Esophagus squamous epithelium (tissue), 5 donors: ENCODE results near the gene PADI2. TPM values are rescaled to one million over a fixed set of nuclear protein-coding genes. Genes with fewer than 3 reads are reported as not detected.

Experiments used
- DNase-seq: peaks from one replicate; lab custom pipeline; 2025; lab: John Stamatoyannopoulos, UW
- H3K27ac ChIP-seq, 4 donors: fragments of 200-600 bp; sonication (generic); one replicate each; pipeline ENCODE4 v1.5.1; 2016 to 2019; ENCODE audit warnings: mild to moderate bottlenecking in 1 of 4
- H3K27me3 ChIP-seq, 4 donors: fragments of 200-600 bp; sonication (generic); 1 replicate in 3 of 4; 2 replicates in 1 of 4; pipeline versions ENCODE4 v1.5.1 to v1.6.0; 2017 to 2021; ENCODE audit warnings: antibody characterized with exemption in 1 of 4
- H3K36me3 ChIP-seq, 3 donors: fragments of 200-600 bp; sonication (generic); one replicate each; pipeline ENCODE4 v1.5.1; 2016 to 2019
- H3K4me1 ChIP-seq, 3 donors: fragments of 200-600 bp; sonication (generic); one replicate each; pipeline ENCODE4 v1.5.1; 2017 to 2019
- H3K4me3 ChIP-seq, 4 donors: fragments of 200-600 bp; sonication (generic); 1 replicate in 3 of 4; 2 replicates in 1 of 4; pipeline ENCODE4 v1.5.1; 2016 to 2019; ENCODE audit warnings: mild to moderate bottlenecking in 2 of 4, moderate library complexity in 1 of 4
- H3K9me3 ChIP-seq, 3 donors: fragments of 200-600 bp; sonication (generic); one replicate each; pipeline ENCODE4 v1.5.1; 2016 to 2019
- POLR2A ChIP-seq, 4 donors: fragments of 450-650 bp; IDR thresholded peaks; one replicate each; pipeline ENCODE4 v1.6.1; 2017; ENCODE audit warnings: antibody characterized with exemption in 4 of 4, mild to moderate bottlenecking in 4 of 4, moderate library complexity in 3 of 4
- WGBS, 2 donors: methylation state at CpG; one replicate each; pipeline ENCODE4 v1.1.5; 2018; 5-methylcytosine and 5-hydroxymethylcytosine counted together
- intact Hi-C: fragments of 100-400 bp; cut with DNase I; formaldehyde crosslinking; loops from one replicate; pipeline ENCODE4 v1.15.0; 2022
- total RNA-seq, 4 donors: library from RNA; depleted of rRNA; stranded (reverse); fragments of >200 nt; gene quantifications; one replicate each; pipeline ENCODE4 v1.1.0, GENCODE V29; 2016
- TF ChIP-seq, protein P1 (sequence below), 6 experiments: fragments of 450-650 bp in 4 of 6; fragments of 200-600 bp in 2 of 6; sonication (generic) in 2 of 6; IDR thresholded peaks; one replicate each; pipeline ENCODE4 v1.5.1; 2016 to 2019; ENCODE audit warnings: antibody characterized with exemption in 6 of 6, mild to moderate bottlenecking in 4 of 6, moderate library complexity in 4 of 6
- donor health status: DM: yes; HTN: yes; CAD: no.

Gene PADI2
- total RNA-seq, 4 donors from 2014 or later: 0.57 to 2.1 (median 1.1) TPM

DNA sequence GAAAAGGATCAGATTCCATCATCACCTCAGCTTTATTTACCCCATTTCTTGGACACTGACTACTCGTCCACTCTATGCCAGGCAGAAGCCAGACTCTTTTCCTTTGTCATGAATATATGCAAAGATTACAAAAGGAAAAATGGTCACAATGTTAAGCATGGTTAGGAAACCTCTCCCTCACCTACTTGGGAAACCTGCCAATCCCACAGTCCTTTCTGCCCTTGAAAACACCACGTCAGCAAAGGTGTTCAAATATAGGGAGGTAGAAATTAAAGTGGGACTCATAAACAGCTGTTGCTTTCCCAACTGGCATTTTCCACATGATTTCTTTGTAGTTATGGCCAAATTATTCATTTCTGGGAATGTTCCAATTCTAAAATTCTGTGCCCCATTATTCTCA lies 91.4 kb downstream of the PADI2 start:
- intact Hi-C loops: no loop called here
- TF ChIP-seq, protein P1, sequence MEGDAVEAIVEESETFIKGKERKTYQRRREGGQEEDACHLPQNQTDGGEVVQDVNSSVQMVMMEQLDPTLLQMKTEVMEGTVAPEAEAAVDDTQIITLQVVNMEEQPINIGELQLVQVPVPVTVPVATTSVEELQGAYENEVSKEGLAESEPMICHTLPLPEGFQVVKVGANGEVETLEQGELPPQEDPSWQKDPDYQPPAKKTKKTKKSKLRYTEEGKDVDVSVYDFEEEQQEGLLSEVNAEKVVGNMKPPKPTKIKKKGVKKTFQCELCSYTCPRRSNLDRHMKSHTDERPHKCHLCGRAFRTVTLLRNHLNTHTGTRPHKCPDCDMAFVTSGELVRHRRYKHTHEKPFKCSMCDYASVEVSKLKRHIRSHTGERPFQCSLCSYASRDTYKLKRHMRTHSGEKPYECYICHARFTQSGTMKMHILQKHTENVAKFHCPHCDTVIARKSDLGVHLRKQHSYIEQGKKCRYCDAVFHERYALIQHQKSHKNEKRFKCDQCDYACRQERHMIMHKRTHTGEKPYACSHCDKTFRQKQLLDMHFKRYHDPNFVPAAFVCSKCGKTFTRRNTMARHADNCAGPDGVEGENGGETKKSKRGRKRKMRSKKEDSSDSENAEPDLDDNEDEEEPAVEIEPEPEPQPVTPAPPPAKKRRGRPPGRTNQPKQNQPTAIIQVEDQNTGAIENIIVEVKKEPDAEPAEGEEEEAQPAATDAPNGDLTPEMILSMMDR (IDR thresholded peaks at IDR 0.05): no peak
- no peak for TF ChIP-seq POLR2A (IDR thresholded peaks at IDR 0.05)
- Histone ChIP-seq H3K27ac (no peak overlapping the region), H3K4me1 (no peaks in the 10 kb centered on the region), H3K27me3 (no peaks in the 10 kb centered on the region), H3K36me3 (peaks cover 29 to 100% (median 57%) of the 10 kb centered on the region in 3 donors), H3K4me3 (no peak overlapping the region), H3K9me3 (no peaks in the 10 kb centered on the region)
- no peak for DNase-seq
- WGBS, 2 donors: 57 to 64% methylated on average over 2 of the region's 2 CpGs

DNA sequence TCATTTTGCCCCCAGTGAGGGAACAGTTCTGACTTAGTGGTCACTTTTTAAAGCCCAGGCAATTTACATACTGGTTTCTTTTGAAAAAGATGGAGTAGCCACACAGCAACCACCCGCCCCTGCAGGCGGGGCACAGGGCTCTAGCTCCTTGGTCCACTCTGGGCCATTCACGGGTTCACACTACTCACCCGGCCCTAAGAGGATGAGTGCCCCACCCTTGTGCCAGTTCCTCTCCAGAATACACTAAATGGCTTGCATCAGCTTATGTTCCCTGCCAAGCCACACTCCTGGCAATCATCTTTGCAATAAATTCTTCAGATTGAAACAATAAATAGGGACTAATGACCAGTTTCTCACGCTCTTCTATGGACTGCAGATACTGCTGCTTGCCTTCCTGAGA lies 91.8 kb downstream of the PADI2 start:
- H3K36me3 ChIP-seq: peaks cover 28 to 100% (median 56%) of the 10 kb centered on the region in 3 donors
- no peak for TF ChIP-seq POLR2A (IDR thresholded peaks at IDR 0.05)
- TF ChIP-seq, protein P1 (IDR thresholded peaks at IDR 0.05): no peak
- intact Hi-C loops: no loop called here
- H3K9me3 ChIP-seq: no peaks in the 10 kb centered on the region
- no peak overlapping the region for H3K4me3 ChIP-seq
- DNase-seq: no peak
- no peaks in the 10 kb centered on the region for H3K4me1 ChIP-seq
- 65 to 98% methylated on average over 4 to 5 of the region's 5 CpGs for WGBS, 2 donors
- H3K27me3 ChIP-seq: no peaks in the 10 kb centered on the region
- H3K27ac ChIP-seq: no peak overlapping the region

DNA sequence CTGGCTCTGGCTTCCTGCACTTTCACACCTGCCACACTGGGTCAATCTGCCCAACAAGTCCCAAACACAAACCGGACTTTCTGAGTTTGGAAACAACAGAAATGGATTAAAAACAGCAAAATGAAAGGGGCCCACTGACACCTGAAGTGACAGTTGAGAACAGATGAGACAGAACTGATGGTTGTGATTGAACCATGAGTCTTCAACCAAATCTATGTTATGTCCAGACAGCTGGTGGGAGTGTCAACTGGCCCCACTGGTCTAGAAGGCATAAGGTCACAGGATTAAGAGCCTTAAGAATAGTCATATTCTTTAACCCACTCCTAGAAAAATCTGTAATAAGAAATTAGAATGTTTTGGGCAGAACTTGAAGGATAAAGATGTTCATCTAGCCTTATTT lies 94.5 kb downstream of the PADI2 start:
- no peaks in the 10 kb centered on the region for H3K4me1 ChIP-seq
- H3K4me3 ChIP-seq: no peak overlapping the region
- WGBS, 2 donors: 75 to 78% methylated on average over 1 of the region's 1 CpG
- no peaks in the 10 kb centered on the region for H3K9me3 ChIP-seq
- no peak for DNase-seq
- intact Hi-C loops: no loop called here
- TF ChIP-seq POLR2A (IDR thresholded peaks at IDR 0.05): no peak
- TF ChIP-seq, protein P1 (IDR thresholded peaks at IDR 0.05): no peak
- H3K36me3 ChIP-seq: peaks cover 46 to 100% (median 72%) of the 10 kb centered on the region in 3 donors
- no peaks in the 10 kb centered on the region for H3K27me3 ChIP-seq
- H3K27ac ChIP-seq: no peak overlapping the region

DNA sequence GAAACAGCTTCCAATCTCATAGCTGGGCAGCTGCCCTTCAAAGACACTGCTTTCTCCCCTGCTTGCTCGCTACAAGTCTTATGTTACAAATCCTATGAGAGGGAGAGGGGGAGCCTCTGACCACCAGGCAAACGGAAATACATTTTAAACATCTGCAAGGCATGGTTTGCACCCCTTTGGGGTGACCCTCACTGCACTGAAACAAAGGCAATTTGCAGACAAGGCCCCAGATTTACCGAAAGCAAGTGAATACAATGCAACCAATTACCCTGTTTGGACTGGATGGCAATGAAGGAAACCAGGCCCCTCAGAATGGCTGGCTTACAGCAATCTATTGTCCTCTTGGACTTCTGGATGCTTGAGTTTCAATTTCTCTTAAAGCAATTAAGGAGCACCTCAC lies 95.7 kb downstream of the PADI2 start:
- Histone ChIP-seq H3K4me3 (no peak overlapping the region), H3K4me1 (no peaks in the 10 kb centered on the region), H3K36me3 (peaks cover 46 to 100% (median 72%) of the 10 kb centered on the region in 3 donors), H3K27me3 (no peaks in the 10 kb centered on the region), H3K9me3 (no peaks in the 10 kb centered on the region), H3K27ac (no peak overlapping the region)
- TF ChIP-seq, protein P1 (IDR thresholded peaks at IDR 0.05): no peak
- TF ChIP-seq POLR2A (IDR thresholded peaks at IDR 0.05): no peak
- intact Hi-C loops: no loop called here
- DNase-seq: no peak
- 67 to 94% methylated on average over 2 to 3 of the region's 3 CpGs for WGBS, 2 donors

DNA sequence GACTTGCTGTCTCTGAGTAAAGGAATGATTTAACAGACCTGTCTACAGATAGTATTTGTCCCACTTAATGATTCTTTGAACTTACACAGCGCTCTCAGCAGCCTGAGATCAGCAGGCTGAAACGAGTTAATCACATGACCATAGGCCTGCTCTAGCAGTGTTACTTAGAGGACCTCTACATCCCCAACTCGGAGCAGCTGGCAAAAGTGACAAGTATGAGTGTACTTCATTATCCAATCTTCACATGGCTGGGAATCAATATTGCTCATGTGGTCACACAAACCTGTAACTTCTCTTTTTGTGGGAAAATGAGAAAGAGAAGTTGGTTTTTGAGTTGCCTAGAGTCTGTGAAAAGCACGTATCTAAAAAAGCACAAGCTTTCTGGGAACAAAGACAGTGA lies 96.1 kb downstream of the PADI2 start:
- TF ChIP-seq, protein P1 (IDR thresholded peaks at IDR 0.05): no peak
- no peak for TF ChIP-seq POLR2A (IDR thresholded peaks at IDR 0.05)
- H3K4me3 ChIP-seq: no peak overlapping the region
- no peaks in the 10 kb centered on the region for H3K4me1 ChIP-seq
- no peak for DNase-seq
- no peaks in the 10 kb centered on the region for H3K27me3 ChIP-seq
- 59 to 64% methylated on average over 4 of the region's 4 CpGs for WGBS, 2 donors
- intact Hi-C loops: no loop called here
- H3K27ac ChIP-seq: no peak overlapping the region
- peaks cover 46 to 100% (median 67%) of the 10 kb centered on the region in 3 donors for H3K36me3 ChIP-seq
- H3K9me3 ChIP-seq: no peaks in the 10 kb centered on the region
